RWPE2 (cell line): ENCODE results near the gene MRPL55.

ENCODE experiments used
- ATAC-seq: fragments of 200-7000 bp; cut with Tn5 transposase; 3 replicates; pipeline ENCODE4 v1.9.1; 2021; ENCODE audit warnings: low read depth
- DNase-seq: peaks from one replicate; pipeline ENCODE4 v3.0.0-alpha.2; 2020; ENCODE audit warnings: low spot score
- H3K27ac ChIP-seq: fragments of 450-650 bp; 2 replicates; pipeline ENCODE4 v1.5.1; 2017; ENCODE audit warnings: mild to moderate bottlenecking; ENCODE audit not compliant: poor library complexity, severe bottlenecking
- H3K27me3 ChIP-seq: fragments of 250-450 bp; sonication (Bioruptor Pico); 2 replicates; pipeline ENCODE4 v1.5.1; 2021; ENCODE audit warnings: mild to moderate bottlenecking, moderate library complexity; ENCODE audit not compliant: insufficient read depth, poor library complexity, severe bottlenecking
- H3K36me3 ChIP-seq: fragments of 250-450 bp; sonication (Bioruptor Pico); 2 replicates; pipeline ENCODE4 v1.5.1; 2020; ENCODE audit warnings: low read depth, mild to moderate bottlenecking, moderate library complexity
- H3K4me1 ChIP-seq: fragments of 250-450 bp; sonication (Bioruptor Pico); 2 replicates; pipeline ENCODE4 v1.5.1; 2021; ENCODE audit warnings: mild to moderate bottlenecking, moderate library complexity; ENCODE audit not compliant: insufficient read depth, poor library complexity, severe bottlenecking
- H3K4me3 ChIP-seq: fragments of 250-450 bp; sonication (Bioruptor Pico); 2 replicates; pipeline ENCODE4 v1.5.1; 2021; ENCODE audit warnings: mild to moderate bottlenecking, moderate library complexity; ENCODE audit not compliant: severe bottlenecking
- H3K9me3 ChIP-seq: fragments of 250-450 bp; sonication (Bioruptor Pico); 2 replicates; pipeline ENCODE4 v1.5.1; 2021; ENCODE audit warnings: mild to moderate bottlenecking, moderate library complexity; ENCODE audit not compliant: severe bottlenecking
- TF ChIP-seq, protein P1 (sequence below): fragments of 450-650 bp; IDR thresholded peaks from one replicate; pipeline ENCODE4 v1.5.1; 2017; ENCODE audit warnings: mild to moderate bottlenecking, moderate library complexity; ENCODE audit not compliant: poor library complexity, severe bottlenecking

Gene MRPL55

DNA sequence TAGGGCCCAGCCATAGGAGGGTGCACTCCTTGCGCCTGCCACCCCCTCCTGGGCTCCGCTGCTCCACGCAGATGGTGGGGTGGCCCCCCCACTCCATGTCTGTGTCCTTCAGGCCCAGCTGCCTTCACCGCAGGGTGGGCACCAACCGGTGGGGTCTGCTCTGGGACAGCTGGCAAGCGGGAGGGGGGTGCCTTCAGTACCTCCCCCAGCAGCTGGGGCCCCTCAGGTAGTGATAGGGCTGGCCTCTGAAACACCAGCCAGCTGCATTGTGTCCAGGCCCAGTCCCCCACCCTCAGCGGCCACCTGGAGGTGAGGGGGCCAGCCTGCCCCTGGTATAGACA is 41.0 kb upstream of the MRPL55 start:
- Histone ChIP-seq H3K36me3 (peaks cover 7% of the 10 kb centered on the region; the same call in 1 of the 2 replicates), H3K4me3 (peak overlapping the region; percentile 32), H3K27me3 (no peaks in the 10 kb centered on the region), H3K9me3 (no peaks in the 10 kb centered on the region), H3K4me1 (peaks cover 12% of the 10 kb centered on the region), H3K27ac (peak overlapping the region; percentile 83)
- TF ChIP-seq, protein P1, sequence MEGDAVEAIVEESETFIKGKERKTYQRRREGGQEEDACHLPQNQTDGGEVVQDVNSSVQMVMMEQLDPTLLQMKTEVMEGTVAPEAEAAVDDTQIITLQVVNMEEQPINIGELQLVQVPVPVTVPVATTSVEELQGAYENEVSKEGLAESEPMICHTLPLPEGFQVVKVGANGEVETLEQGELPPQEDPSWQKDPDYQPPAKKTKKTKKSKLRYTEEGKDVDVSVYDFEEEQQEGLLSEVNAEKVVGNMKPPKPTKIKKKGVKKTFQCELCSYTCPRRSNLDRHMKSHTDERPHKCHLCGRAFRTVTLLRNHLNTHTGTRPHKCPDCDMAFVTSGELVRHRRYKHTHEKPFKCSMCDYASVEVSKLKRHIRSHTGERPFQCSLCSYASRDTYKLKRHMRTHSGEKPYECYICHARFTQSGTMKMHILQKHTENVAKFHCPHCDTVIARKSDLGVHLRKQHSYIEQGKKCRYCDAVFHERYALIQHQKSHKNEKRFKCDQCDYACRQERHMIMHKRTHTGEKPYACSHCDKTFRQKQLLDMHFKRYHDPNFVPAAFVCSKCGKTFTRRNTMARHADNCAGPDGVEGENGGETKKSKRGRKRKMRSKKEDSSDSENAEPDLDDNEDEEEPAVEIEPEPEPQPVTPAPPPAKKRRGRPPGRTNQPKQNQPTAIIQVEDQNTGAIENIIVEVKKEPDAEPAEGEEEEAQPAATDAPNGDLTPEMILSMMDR: no peak
- ATAC-seq: no peak
- DNase-seq: no peak

DNA sequence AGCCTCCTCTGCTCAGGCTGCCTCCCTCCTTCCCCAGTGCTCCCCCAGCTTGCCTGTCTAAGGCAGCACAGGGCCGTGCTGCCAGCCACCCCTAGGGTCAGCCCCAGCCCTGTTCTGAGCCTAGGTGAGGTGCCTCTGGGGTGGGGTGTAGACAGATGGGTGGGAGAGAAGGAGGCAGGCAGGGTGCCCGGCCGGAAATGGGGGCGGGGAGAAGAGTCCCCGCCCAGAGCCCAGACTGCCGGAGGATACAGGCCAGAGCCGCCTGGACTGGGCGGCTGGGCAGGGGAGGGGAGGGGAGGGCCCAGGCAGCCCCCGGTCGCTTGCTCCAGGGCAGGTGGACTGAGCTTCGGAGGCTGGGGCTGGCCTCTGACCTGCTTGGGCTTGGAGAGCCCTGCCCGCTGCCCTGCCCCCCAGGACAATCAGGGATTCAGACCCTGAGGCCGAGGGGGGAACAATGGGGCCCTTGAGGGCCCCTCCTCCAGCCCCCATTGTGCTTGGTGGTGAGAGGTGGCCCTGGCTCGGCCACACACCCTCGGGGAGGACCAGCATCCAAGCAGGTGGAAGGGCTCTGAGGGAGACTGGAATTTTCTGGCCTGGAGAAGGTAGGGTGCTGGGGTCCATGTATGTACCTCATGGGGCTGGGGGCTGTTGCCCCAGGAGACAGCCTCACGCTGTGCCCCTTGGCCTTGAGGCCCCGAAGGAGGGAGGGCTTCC is 40.5 kb upstream of the MRPL55 start, which contains the start of gene GJC2:
TSS of gene GJC2 (plus strand) at position 525 of the 714 bp plus-strand sequence. CDS start 7,829 bp downstream, outside the sequence.
- no peaks in the 10 kb centered on the region for H3K9me3 ChIP-seq
- H3K27ac ChIP-seq: peak within 1 kb of the TSS; percentile 83
- peaks cover 7% of the 10 kb centered on the region; the same call in 1 of the 2 replicates for H3K36me3 ChIP-seq
- peak; percentile 69 for ATAC-seq
- no peaks in the 10 kb centered on the region for H3K27me3 ChIP-seq
- TF ChIP-seq, protein P1: no peak
- DNase-seq: peak; percentile 45
- peaks cover 12% of the 10 kb centered on the region for H3K4me1 ChIP-seq
- peak within 1 kb of the TSS; percentile 32 for H3K4me3 ChIP-seq

DNA sequence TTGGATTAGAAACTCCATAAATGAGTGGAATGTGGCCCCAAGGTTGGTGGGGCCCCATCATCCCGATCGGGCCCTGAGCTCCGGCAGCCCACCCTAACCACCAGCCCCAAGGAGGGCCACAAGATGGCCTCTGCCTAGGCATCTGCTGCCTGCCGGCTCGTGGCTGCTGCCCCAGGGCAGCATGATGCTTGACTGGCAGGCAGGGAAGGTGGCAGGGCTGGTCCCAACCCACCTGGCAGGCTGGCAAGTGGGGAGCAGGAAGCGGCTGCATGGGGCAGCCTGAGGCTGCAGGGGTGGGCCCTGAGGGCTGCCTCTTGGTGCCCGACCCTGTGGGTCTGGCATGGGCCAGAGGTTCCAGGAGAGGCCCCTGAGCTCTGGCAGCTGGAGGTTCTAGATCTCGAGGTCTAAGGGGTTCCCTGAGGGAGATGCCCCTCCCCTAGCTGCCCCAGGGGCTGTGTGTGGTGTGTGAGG is 39.9 kb upstream of the MRPL55 start:
- Histone ChIP-seq H3K4me1 (peaks cover 12% of the 10 kb centered on the region), H3K4me3 (no peak overlapping the region), H3K27ac (peak overlapping the region; percentile 83), H3K9me3 (no peaks in the 10 kb centered on the region), H3K27me3 (no peaks in the 10 kb centered on the region), H3K36me3 (peaks cover 7% of the 10 kb centered on the region; the same call in 1 of the 2 replicates)
- ATAC-seq (peak; percentile 31), DNase-seq (peak; percentile 47)
- TF ChIP-seq, protein P1: no peak

DNA sequence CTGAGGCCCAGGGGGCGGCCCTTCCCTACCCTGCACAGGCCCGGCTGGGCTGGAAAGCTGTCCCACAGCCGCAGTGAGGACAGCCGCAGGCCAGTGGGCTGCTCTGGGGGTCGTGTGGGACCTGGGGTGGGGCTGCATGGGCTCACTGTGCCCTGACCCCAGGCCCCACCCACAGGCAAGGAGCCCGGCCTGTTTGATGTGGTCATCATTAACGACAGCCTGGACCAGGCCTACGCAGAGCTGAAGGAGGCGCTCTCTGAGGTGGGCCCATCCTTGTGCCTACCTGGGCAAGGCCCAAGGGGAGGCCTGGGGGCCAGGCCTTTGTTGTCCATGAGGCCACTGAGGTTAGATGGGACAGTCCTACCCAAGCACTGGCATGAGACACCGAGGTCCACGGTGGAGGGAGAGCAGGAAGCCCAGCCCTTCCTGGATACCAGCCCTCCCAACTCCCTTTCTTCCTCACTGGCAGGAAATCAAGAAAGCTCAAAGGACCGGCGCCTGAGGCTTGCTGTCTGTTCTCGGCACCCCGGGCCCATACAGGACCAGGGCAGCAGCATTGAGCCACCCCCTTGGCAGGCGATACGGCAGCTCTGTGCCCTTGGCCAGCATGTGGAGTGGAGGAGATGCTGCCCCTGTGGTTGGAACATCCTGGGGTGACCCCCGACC is 39.2 kb upstream of the MRPL55 start:
- no peak overlapping the region for H3K4me3 ChIP-seq
- H3K27me3 ChIP-seq: no peaks in the 10 kb centered on the region
- H3K27ac ChIP-seq: peak overlapping the region; percentile 83
- H3K9me3 ChIP-seq: no peaks in the 10 kb centered on the region
- H3K4me1 ChIP-seq: peaks cover 12% of the 10 kb centered on the region
- H3K36me3 ChIP-seq: peaks cover 7% of the 10 kb centered on the region; the same call in 1 of the 2 replicates
- ATAC-seq (no peak), DNase-seq (no peak)
- TF ChIP-seq, protein P1: no peak
